Activated CD4-positive, alpha-beta T cell treated with anti-CD3 and anti-CD28 coated beads, Interleukin-2, amount 50 U/mL, for 24 hours (primary cell): ENCODE results near the gene AGTR2.
"Not testable (repeated sequence)": the region's sequence is repeated elsewhere in the genome, so short reads cannot be mapped to it uniquely, and the experiment has no call there.

Source experiments
- DNase-seq, 2 donors: peaks; one replicate each; pipeline ENCODE4 v3.0.0-alpha.2; 2020; ENCODE audit warnings: low read depth in 1 of 2, low spot score in 1 of 2

The AGTR2 gene

GRCh38 chrX:116170511-116170910, at the start of gene AGTR2:
TSS of gene AGTR2 (plus strand) at chrX:116170744. CDS start at chrX:116172281, 1,537 bp downstream.
- no peak for DNase-seq

GRCh38 chrX:116135277-116135676, 35.3 kb upstream of the AGTR2 start:
- no peak for DNase-seq

GRCh38 chrX:116141270-116141669, 29.3 kb upstream of the AGTR2 start:
- DNase-seq, result not testable (repeated sequence)

GRCh38 chrX:116142976-116143375, 27.6 kb upstream of the AGTR2 start:
- DNase-seq, result no peak

GRCh38 chrX:116172976-116173375, 2.4 kb downstream of the AGTR2 start:
- no peak for DNase-seq

GRCh38 chrX:116181300-116181699, 10.8 kb downstream of the AGTR2 start:
- DNase-seq, result no peak

- no peak for DNase-seq
Observed at GRCh38 chrX:116185163-116185562, 14.6 kb downstream of the AGTR2 start.

GRCh38 chrX:116194649-116195048, 24.1 kb downstream of the AGTR2 start:
- no peak for DNase-seq

- no peak for DNase-seq
Observed at GRCh38 chrX:116198235-116198634, 27.7 kb downstream of the AGTR2 start.

GRCh38 chrX:116198810-116199209, 28.3 kb downstream of the AGTR2 start:
- no peak for DNase-seq

GRCh38 chrX:116204932-116205331, 34.4 kb downstream of the AGTR2 start:
- DNase-seq, result no peak

GRCh38 chrX:116213262-116213661, 42.7 kb downstream of the AGTR2 start:
- DNase-seq, result no peak

GRCh38 chrX:116217080-116217479, 46.5 kb downstream of the AGTR2 start:
- not testable (repeated sequence) for DNase-seq
